ENCODE results near the gene PTH1R.

Gene PTH1R

GRCh38 chr3:46901591-46902187 is 24.2 kb downstream of the PTH1R start:
- DNase-seq = no peak
- peaks cover 10% of the 10 kb centered on the region for H3K27me3 Mint-ChIP-seq (ENCODE audit: low read depth, poor library complexity)
- no peak overlapping the region for H3K4me3 Mint-ChIP-seq
- H3K9me3 Mint-ChIP-seq = no peaks in the 10 kb centered on the region
- no peaks in the 10 kb centered on the region for H3K36me3 Mint-ChIP-seq (ENCODE audit: low read depth)
- TF ChIP-seq, protein P1, sequence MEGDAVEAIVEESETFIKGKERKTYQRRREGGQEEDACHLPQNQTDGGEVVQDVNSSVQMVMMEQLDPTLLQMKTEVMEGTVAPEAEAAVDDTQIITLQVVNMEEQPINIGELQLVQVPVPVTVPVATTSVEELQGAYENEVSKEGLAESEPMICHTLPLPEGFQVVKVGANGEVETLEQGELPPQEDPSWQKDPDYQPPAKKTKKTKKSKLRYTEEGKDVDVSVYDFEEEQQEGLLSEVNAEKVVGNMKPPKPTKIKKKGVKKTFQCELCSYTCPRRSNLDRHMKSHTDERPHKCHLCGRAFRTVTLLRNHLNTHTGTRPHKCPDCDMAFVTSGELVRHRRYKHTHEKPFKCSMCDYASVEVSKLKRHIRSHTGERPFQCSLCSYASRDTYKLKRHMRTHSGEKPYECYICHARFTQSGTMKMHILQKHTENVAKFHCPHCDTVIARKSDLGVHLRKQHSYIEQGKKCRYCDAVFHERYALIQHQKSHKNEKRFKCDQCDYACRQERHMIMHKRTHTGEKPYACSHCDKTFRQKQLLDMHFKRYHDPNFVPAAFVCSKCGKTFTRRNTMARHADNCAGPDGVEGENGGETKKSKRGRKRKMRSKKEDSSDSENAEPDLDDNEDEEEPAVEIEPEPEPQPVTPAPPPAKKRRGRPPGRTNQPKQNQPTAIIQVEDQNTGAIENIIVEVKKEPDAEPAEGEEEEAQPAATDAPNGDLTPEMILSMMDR (IDR thresholded peaks at IDR 0.05) = no peak
- H3K4me1 Mint-ChIP-seq = peaks cover 8% of the 10 kb centered on the region
- H3K27ac Mint-ChIP-seq = no peak overlapping the region

- no peak for DNase-seq
- peaks cover 8% of the 10 kb centered on the region for H3K4me1 Mint-ChIP-seq
- H3K36me3 Mint-ChIP-seq (ENCODE audit: low read depth) = no peaks in the 10 kb centered on the region
- H3K27me3 Mint-ChIP-seq (ENCODE audit: low read depth, poor library complexity) = peaks cover 10% of the 10 kb centered on the region
- no peak overlapping the region for H3K4me3 Mint-ChIP-seq
- no peaks in the 10 kb centered on the region for H3K9me3 Mint-ChIP-seq
- TF ChIP-seq, protein P1 (IDR thresholded peaks at IDR 0.05) = no peak
- no peak overlapping the region for H3K27ac Mint-ChIP-seq
These were observed 24.7 kb downstream of the PTH1R start for GRCh38 chr3:46902188-46902631.

GRCh38 chr3:46903341-46904302 is 26.1 kb downstream of the PTH1R start:
- no peaks in the 10 kb centered on the region for H3K36me3 Mint-ChIP-seq (ENCODE audit: low read depth)
- H3K9me3 Mint-ChIP-seq = no peaks in the 10 kb centered on the region
- TF ChIP-seq, protein P1 (IDR thresholded peaks at IDR 0.05) = no peak
- DNase-seq = no peak
- peaks cover 4% of the 10 kb centered on the region for H3K27me3 Mint-ChIP-seq (ENCODE audit: low read depth, poor library complexity)
- no peak overlapping the region for H3K4me3 Mint-ChIP-seq
- H3K4me1 Mint-ChIP-seq = no peaks in the 10 kb centered on the region
- peak overlapping the region; percentile 53 for H3K27ac Mint-ChIP-seq

GRCh38 chr3:46904303-46905212 is 27.0 kb downstream of the PTH1R start:
- no peaks in the 10 kb centered on the region for H3K9me3 Mint-ChIP-seq
- H3K4me3 Mint-ChIP-seq = no peak overlapping the region
- H3K4me1 Mint-ChIP-seq = peaks cover 3% of the 10 kb centered on the region
- H3K36me3 Mint-ChIP-seq (ENCODE audit: low read depth) = no peaks in the 10 kb centered on the region
- DNase-seq = no peak
- TF ChIP-seq, protein P1 (IDR thresholded peaks at IDR 0.05) = no peak
- H3K27me3 Mint-ChIP-seq (ENCODE audit: low read depth, poor library complexity) = no peaks in the 10 kb centered on the region
- no peak overlapping the region for H3K27ac Mint-ChIP-seq

- Mint-ChIP-seq H3K27ac (no peak overlapping the region), H3K36me3 (ENCODE audit: low read depth) (no peaks in the 10 kb centered on the region), H3K4me3 (no peak overlapping the region), H3K27me3 (ENCODE audit: low read depth, poor library complexity) (no peaks in the 10 kb centered on the region), H3K4me1 (peaks cover 4% of the 10 kb centered on the region), H3K9me3 (no peaks in the 10 kb centered on the region)
- TF ChIP-seq, protein P1 (IDR thresholded peaks at IDR 0.05) = no peak
- DNase-seq = no peak
These were observed 27.7 kb downstream of the PTH1R start for GRCh38 chr3:46905213-46905560.
